Subcutaneous adipose tissue (tissue), 4 donors: ENCODE measurements around the gene SP6. TPM values are rescaled to one million over a fixed set of nuclear protein-coding genes. Genes with fewer than 3 reads are reported as not detected.

ENCODE experiments used
- total RNA-seq, 4 donors: library from RNA; depleted of rRNA; stranded (reverse); fragments of >200 nt; gene quantifications; one replicate each; pipeline ENCODE4 v1.1.0, GENCODE V29; 2016
- TF ChIP-seq, protein P1 (sequence below): fragments of 450-650 bp; IDR thresholded peaks from one replicate; pipeline ENCODE4 v1.5.1; 2016; ENCODE audit warnings: low read depth, mild to moderate bottlenecking, control low read depth, antibody characterized with exemption, moderate library complexity

SP6 gene
- total RNA-seq, 4 donors from 2014 or later, result 0.16 to 1.3 (median 0.17) TPM; not detected in 1

DNA sequence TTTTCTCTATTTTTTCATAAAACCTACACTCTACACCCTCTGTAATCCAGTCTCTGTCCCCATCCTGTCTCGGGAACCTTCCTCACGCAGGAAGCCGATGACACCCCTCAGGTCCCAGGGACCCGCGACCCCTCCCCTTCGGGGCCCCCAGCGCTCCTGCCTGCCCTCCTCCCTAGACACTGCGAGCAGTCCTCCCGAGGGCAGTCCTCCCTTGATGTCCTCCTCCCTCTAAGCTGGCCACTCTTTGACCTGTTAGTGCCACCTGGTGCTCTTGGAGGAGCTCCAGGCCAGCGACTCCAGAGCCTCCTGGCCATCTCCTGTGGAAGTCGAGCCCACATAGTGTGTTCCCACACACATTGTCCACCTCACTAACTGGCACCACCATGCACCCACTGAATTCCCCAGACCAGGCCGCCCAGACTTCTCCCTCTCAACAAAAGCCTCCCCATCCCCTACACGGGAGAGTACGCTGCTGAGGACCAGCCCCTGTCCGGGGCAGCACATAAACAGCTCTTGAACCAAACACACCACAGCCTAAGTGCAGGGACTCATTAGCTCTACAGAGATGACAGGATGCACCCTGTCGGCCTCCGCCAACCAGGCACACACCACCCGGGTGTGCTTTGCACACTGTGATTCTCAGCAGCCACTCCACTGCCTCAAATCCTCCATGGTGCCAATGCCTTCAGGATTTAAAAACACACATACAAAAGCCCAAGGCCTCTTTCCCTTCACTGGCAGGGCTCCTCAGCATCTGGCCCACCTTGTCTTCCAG is 38.6 kb downstream of the SP6 start:
- TF ChIP-seq, protein P1, sequence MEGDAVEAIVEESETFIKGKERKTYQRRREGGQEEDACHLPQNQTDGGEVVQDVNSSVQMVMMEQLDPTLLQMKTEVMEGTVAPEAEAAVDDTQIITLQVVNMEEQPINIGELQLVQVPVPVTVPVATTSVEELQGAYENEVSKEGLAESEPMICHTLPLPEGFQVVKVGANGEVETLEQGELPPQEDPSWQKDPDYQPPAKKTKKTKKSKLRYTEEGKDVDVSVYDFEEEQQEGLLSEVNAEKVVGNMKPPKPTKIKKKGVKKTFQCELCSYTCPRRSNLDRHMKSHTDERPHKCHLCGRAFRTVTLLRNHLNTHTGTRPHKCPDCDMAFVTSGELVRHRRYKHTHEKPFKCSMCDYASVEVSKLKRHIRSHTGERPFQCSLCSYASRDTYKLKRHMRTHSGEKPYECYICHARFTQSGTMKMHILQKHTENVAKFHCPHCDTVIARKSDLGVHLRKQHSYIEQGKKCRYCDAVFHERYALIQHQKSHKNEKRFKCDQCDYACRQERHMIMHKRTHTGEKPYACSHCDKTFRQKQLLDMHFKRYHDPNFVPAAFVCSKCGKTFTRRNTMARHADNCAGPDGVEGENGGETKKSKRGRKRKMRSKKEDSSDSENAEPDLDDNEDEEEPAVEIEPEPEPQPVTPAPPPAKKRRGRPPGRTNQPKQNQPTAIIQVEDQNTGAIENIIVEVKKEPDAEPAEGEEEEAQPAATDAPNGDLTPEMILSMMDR, result no peak

DNA sequence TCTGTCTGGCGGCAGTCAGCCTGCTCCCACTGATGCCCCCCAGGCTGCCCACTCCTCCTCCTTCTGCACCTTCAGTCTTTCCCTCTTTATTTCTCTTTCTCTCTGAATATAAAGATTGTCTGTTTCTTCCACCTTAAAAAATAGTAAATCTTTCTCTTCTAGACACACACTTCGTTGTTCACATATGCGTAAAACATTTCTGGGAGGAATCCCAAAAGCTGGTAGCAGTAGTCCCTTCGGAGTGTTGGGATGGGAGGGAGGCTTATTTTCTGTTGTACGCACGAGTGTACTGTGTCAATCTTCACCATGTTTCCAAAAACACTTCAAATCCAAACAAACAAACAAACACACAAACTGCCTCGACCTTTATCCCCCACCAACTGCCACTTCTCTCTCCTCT is 39.3 kb downstream of the SP6 start:
- TF ChIP-seq, protein P1, result no peak

DNA sequence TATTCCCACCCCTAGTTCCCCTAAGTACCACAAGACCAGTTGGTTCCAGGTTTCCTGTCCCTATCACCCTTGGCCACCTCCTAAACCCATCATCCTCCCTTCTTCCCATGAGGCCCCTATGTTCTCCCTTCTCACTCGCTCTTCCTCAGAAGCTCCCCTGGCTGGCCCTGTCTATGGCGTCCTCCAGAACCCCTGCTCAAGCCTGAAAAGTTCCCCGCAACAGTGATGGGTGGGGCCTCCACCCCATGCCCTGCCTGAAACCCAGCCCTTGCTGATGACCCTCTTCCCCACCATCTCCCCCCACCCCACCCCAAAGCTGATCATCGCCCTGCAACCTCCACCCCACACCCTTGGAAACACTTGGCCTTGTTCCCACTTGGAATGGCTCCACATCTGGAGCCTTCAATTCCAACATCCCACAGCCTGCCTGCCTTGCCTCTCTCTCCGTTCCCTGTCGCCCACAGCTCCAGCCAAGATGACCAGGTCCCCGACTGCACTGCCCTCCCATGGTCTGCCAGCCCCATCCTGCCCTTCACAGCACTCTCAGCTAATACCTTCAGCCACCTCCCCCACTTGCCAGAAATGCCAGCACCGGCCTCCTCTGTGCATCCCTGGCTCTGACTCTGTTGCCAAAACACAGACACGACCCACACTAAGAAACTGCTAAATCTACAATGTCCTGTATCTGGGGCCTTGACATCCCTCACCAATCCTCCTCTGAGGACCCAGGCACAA is 39.9 kb downstream of the SP6 start:
- TF ChIP-seq, protein P1, result no peak

DNA sequence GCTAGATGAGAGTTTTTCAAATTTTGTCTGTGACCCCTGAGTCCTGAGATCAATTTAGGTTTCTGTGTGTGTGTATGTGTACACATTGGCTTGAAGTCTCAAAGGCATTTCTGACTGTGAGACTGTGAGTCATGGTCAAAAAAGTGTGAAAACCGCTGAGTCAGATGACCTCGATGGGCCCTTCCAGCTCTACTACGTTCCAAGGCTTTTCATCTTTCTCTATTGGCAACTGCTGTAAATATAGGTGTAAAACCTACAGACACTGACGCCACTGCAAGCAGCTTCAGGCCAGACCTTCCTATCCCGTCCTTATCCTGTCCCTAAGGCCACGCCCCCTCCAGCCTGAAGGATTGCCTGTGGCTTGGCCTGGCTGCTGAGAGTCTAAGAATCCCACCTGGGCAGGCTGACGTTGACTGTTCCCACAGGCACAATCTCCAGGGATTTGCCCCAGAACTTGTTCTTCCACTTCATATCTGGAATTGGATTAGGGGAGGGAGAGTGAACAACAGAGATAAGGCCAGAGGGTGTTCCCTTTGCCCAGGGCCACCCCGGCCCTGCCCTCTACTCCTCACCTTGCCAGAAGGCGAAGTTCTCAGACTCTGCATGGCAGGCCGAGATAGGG is 40.7 kb downstream of the SP6 start:
- TF ChIP-seq, protein P1, result no peak

DNA sequence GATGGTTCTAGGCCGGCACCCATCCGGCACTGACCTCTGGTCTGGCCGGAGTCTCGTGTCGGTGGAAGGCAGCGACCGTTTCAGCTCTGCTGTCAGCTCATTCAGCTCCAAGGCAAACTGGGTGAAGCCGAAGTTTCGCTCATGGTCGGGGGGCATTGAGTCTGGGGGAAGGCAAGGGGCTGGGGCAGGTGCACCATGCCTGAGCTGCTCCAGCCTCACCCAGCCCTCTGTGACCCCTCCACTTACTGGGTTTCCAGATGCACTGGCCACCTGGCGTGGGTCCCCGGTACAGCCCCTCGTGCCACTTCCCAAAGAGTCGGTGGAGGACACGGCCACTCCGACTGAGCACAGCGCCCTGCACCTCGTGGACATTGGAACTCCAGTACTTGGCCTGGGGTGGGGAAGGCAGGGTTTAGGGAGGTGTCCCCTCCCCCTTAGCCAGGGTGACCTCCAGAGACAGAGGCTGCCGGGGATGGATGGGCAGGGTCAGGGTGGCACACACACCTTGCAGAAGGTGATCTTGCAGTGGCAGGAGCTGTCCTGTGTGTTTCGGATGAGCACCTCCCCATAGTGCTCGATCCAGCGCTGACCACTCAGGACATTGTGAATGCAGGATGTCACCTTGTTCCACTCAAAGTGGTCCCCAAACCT is 42.0 kb downstream of the SP6 start:
- TF ChIP-seq, protein P1, result no peak

DNA sequence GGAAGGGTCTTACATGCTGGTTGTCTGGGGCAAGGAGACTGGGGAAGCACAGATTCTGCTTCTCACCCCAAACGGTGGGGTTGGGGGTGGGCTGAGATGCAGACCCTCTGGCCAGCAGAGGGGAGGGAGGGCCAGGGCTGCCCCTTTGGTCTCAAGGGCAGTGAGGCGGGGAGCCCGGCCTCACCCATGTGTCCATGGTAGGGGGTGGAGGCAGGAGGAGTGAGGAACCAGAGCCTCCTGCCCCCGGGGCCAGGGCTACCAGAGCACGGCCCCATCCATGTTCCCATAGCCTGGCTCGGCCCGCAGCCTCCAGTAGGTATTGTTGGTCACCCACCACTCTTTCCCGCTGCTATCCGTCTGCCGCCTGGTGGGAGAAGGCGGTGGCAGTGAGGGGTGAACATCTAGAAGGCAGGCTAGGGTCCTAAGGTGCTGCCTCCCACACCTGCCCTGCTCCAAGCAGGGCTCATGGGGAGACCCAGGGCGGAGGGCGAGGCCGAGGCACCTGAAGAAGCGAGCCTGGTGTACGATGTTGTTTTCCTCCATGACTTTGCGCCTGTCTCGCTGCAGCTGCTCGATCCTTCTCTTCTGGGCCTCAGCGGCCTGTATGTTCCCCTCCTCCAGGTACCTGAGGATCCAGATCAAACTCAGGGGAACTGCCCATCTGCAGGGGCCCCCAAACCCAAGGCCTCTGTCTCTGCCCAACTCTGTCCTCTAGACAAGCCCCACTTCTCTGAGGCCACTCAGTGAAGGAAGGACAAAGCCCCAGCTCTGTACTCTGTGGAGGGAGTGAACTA is 42.7 kb downstream of the SP6 start:
- TF ChIP-seq, protein P1, result no peak
